Activated CD4-positive, alpha-beta T cell treated with anti-CD3 and anti-CD28 coated beads, Interleukin-2, amount 50 U/mL, for 1 hour (primary cell): Measurements from ENCODE around the gene SH2D3C.

Source experiments
- DNase-seq: peaks from one replicate; pipeline ENCODE4 v3.0.0-alpha.2; 2020

SH2D3C gene

GRCh38 chr9:127778280-127779135 lies at the start of gene SH2D3C:
Gene SH2D3C (minus strand): TSS chr9:127778666. CDS start chr9:127778627, 39 bp downstream.
- DNase-seq: peak; percentile 41

- no peak for DNase-seq
These were observed 47.9 kb upstream of the SH2D3C start for GRCh38 chr9:127826253-127826913.

- DNase-seq: no peak
These were observed 47.0 kb upstream of the SH2D3C start for GRCh38 chr9:127825319-127826051.

GRCh38 chr9:127822108-127822507 lies 43.6 kb upstream of the SH2D3C start:
- DNase-seq: no peak

- no peak for DNase-seq
These were observed 40.1 kb upstream of the SH2D3C start for GRCh38 chr9:127818574-127818973.

- DNase-seq: no peak
These were observed 39.5 kb upstream of the SH2D3C start for GRCh38 chr9:127817881-127818434.

GRCh38 chr9:127816728-127817127 lies 38.3 kb upstream of the SH2D3C start:
- DNase-seq: no peak

- no peak for DNase-seq
These were observed 37.9 kb upstream of the SH2D3C start for GRCh38 chr9:127816362-127816725.

- DNase-seq: no peak
These were observed 37.3 kb upstream of the SH2D3C start for GRCh38 chr9:127815512-127816361.

- no peak for DNase-seq
These were observed 36.4 kb upstream of the SH2D3C start for GRCh38 chr9:127814619-127815511.

GRCh38 chr9:127813686-127814226 lies 35.3 kb upstream of the SH2D3C start:
- no peak for DNase-seq

GRCh38 chr9:127812936-127813675 lies 34.6 kb upstream of the SH2D3C start:
- DNase-seq: no peak

GRCh38 chr9:127812011-127812410 lies 33.5 kb upstream of the SH2D3C start:
- no peak for DNase-seq

GRCh38 chr9:127810378-127811187 lies 32.1 kb upstream of the SH2D3C start:
- DNase-seq: no peak

- no peak for DNase-seq
These were observed 31.3 kb upstream of the SH2D3C start for GRCh38 chr9:127809540-127810377.

GRCh38 chr9:127809002-127809539 lies 30.6 kb upstream of the SH2D3C start:
- no peak for DNase-seq

GRCh38 chr9:127808347-127809001 lies 30.0 kb upstream of the SH2D3C start:
- DNase-seq: no peak
